ENCODE results near the gene RGPD8. TPM values are rescaled to one million over a fixed set of nuclear protein-coding genes. Genes with fewer than 3 reads are reported as not detected.
"Not testable (repeated sequence)": the region's sequence is repeated elsewhere in the genome, so short reads cannot be mapped to it uniquely, and the experiment has no call there.

The RGPD8 gene
- total RNA-seq, 8 experiments from 2014 or later, result 7.8 to 21.3 (median 16.0) TPM

- not testable (repeated sequence) for H3K4me1 ChIP-seq (replicated peaks in 1 of 2)
- WGBS, 10 experiments, result no CpG with 5 or more reads among the region's 98 CpGs
- Histone ChIP-seq H3K27ac (peak overlapping the region in 1 of 2 donors; percentile 71), H3K4me3 (peak overlapping the region; percentile 18 to 66 (median 44))
- peak in 1 of 8 experiments; percentile 53 for ATAC-seq (replicated peaks in 6 of 8)
- in situ Hi-C loops (cut with MboI; ENCODE audit: low pct_unique_long_range_greater_than_20kb in 2 of 9, low sequenced_read_pairs in 9 of 9, unreplicated experiment in 9 of 9), result loop anchor here in 1 of 9 experiments (25.0 kb wide), 1 partner anchor 171 kb away; the partner anchor contains the start of gene ZC3H8
Measured at GRCh38 chr2:112432735-112433479, 538 bp downstream of the RGPD8 start.

GRCh38 chr2:112432390-112432734, 1.1 kb downstream of the RGPD8 start:
- no CpG with 5 or more reads among the region's 22 CpGs for WGBS, 10 experiments
- peak overlapping the region in 4 of 5 donors; percentile 28 to 66 (median 44) for H3K4me3 ChIP-seq
- not testable (repeated sequence) for H3K27ac ChIP-seq; H3K4me1 ChIP-seq (replicated peaks in 1 of 2); ATAC-seq (replicated peaks in 6 of 8)
- in situ Hi-C loops (cut with MboI; ENCODE audit: low pct_unique_long_range_greater_than_20kb in 2 of 9, low sequenced_read_pairs in 9 of 9, unreplicated experiment in 9 of 9), result loop anchor here in 1 of 9 experiments (25.0 kb wide), 1 partner anchor 170 kb away; the partner anchor contains the start of gene ZC3H8

- H3K4me1 ChIP-seq (replicated peaks in 1 of 2); H3K27ac ChIP-seq: not testable (repeated sequence)
- in situ Hi-C loops (cut with MboI; ENCODE audit: low pct_unique_long_range_greater_than_20kb in 2 of 9, low sequenced_read_pairs in 9 of 9, unreplicated experiment in 9 of 9), result loop anchor here in 1 of 9 experiments (25.0 kb wide), 1 partner anchor 169 kb away; the partner anchor contains the start of gene ZC3H8
- ATAC-seq (replicated peaks in 6 of 8), result peak in 1 of 8 experiments; percentile 9
- 64 to 100% (median 86%) methylated on average over 1 to 16 of the region's 21 CpGs; no CpG with 5 or more reads in 3 of the 10 experiments for WGBS, 10 experiments
- peak overlapping the region in 1 of 5 donors; percentile 61 for H3K4me3 ChIP-seq
Measured at GRCh38 chr2:112431587-112432295, 1.7 kb downstream of the RGPD8 start.

- in situ Hi-C loops (cut with MboI; ENCODE audit: low pct_unique_long_range_greater_than_20kb in 2 of 9, low sequenced_read_pairs in 9 of 9, unreplicated experiment in 9 of 9); H3K4me1 ChIP-seq (replicated peaks in 1 of 2); ATAC-seq (replicated peaks in 6 of 8); H3K27ac ChIP-seq; H3K4me3 ChIP-seq: not testable (repeated sequence)
- WGBS, 10 experiments, result no CpG with 5 or more reads among the region's 3 CpGs
Measured at GRCh38 chr2:112424553-112424952, 8.9 kb downstream of the RGPD8 start.

- in situ Hi-C loops (cut with MboI; ENCODE audit: low pct_unique_long_range_greater_than_20kb in 2 of 9, low sequenced_read_pairs in 9 of 9, unreplicated experiment in 9 of 9), result not testable (repeated sequence)
- WGBS, 10 experiments, result no CpG with 5 or more reads among the region's 3 CpGs
Measured at GRCh38 chr2:112416860-112417259, 16.6 kb downstream of the RGPD8 start.

GRCh38 chr2:112360055-112360454, 73.4 kb downstream of the RGPD8 start:
- ATAC-seq (replicated peaks in 6 of 8); in situ Hi-C loops (cut with MboI; ENCODE audit: low pct_unique_long_range_greater_than_20kb in 2 of 9, low sequenced_read_pairs in 9 of 9, unreplicated experiment in 9 of 9); H3K4me3 ChIP-seq; H3K4me1 ChIP-seq (replicated peaks in 1 of 2); H3K27ac ChIP-seq: not testable (repeated sequence)
- 78 to 100% (median 88%) methylated on average over 2 to 6 of the region's 7 CpGs; no CpG with 5 or more reads in 3 of the 10 experiments for WGBS, 10 experiments

More at GRCh38 chr2:112416860-112417259, 16.6 kb downstream of the RGPD8 start:
- not testable (repeated sequence) for H3K4me1 ChIP-seq (replicated peaks in 1 of 2); H3K4me3 ChIP-seq; H3K27ac ChIP-seq; ATAC-seq (replicated peaks in 6 of 8)

- H3K27ac ChIP-seq; H3K4me3 ChIP-seq; H3K4me1 ChIP-seq (replicated peaks in 1 of 2); in situ Hi-C loops (cut with MboI; ENCODE audit: low pct_unique_long_range_greater_than_20kb in 2 of 9, low sequenced_read_pairs in 9 of 9, unreplicated experiment in 9 of 9): not testable (repeated sequence)
- 0 to 100% (median 40%) methylated on average over 1 to 2 of the region's 2 CpGs; no CpG with 5 or more reads in 6 of the 10 experiments for WGBS, 10 experiments
- ATAC-seq (replicated peaks in 6 of 8), result peak in 3 of 8 experiments; percentile 16 to 73 (median 58)
Measured at GRCh38 chr2:112354335-112354734, 79.1 kb downstream of the RGPD8 start.

- H3K4me1 ChIP-seq (replicated peaks in 1 of 2); H3K4me3 ChIP-seq; ATAC-seq (replicated peaks in 6 of 8); in situ Hi-C loops (cut with MboI; ENCODE audit: low pct_unique_long_range_greater_than_20kb in 2 of 9, low sequenced_read_pairs in 9 of 9, unreplicated experiment in 9 of 9); H3K27ac ChIP-seq: not testable (repeated sequence)
- 87 to 100% (median 92%) methylated on average over 2 to 6 of the region's 25 CpGs; no CpG with 5 or more reads in 5 of the 10 experiments for WGBS, 10 experiments
Measured at GRCh38 chr2:112352809-112353603, 80.4 kb downstream of the RGPD8 start.

- H3K4me1 ChIP-seq (replicated peaks in 1 of 2); H3K4me3 ChIP-seq; in situ Hi-C loops (cut with MboI; ENCODE audit: low pct_unique_long_range_greater_than_20kb in 2 of 9, low sequenced_read_pairs in 9 of 9, unreplicated experiment in 9 of 9); H3K27ac ChIP-seq; ATAC-seq (replicated peaks in 6 of 8): not testable (repeated sequence)
- WGBS, 10 experiments, result 70 to 100% (median 88%) methylated on average over 1 to 2 of the region's 2 CpGs; no CpG with 5 or more reads in 3 of the 10 experiments
Measured at GRCh38 chr2:112352292-112352691, 81.2 kb downstream of the RGPD8 start.

GRCh38 chr2:112345030-112346027, 88.1 kb downstream of the RGPD8 start:
- no peaks in the 10 kb centered on the region for H3K4me1 ChIP-seq (replicated peaks in 1 of 2)
- H3K4me3 ChIP-seq, result no peak overlapping the region
- no peak for ATAC-seq (replicated peaks in 6 of 8)
- WGBS, 10 experiments, result 63 to 93% (median 86%) methylated on average over 2 to 23 of the region's 30 CpGs; no CpG with 5 or more reads in 1 of the 10 experiments
- in situ Hi-C loops (cut with MboI; ENCODE audit: low pct_unique_long_range_greater_than_20kb in 2 of 9, low sequenced_read_pairs in 9 of 9, unreplicated experiment in 9 of 9), result no loop called here
- no peak overlapping the region for H3K27ac ChIP-seq

GRCh38 chr2:112343827-112344585, 89.4 kb downstream of the RGPD8 start:
- no peak overlapping the region for H3K27ac ChIP-seq
- 0 to 80% (median 25%) methylated on average over 1 of the region's 1 CpG; no CpG with 5 or more reads in 4 of the 10 experiments for WGBS, 10 experiments
- H3K4me3 ChIP-seq, result no peak overlapping the region
- in situ Hi-C loops (cut with MboI; ENCODE audit: low pct_unique_long_range_greater_than_20kb in 2 of 9, low sequenced_read_pairs in 9 of 9, unreplicated experiment in 9 of 9), result no loop called here
- peak in 1 of 8 experiments; percentile 20 for ATAC-seq (replicated peaks in 6 of 8)
- H3K4me1 ChIP-seq (replicated peaks in 1 of 2), result no peaks in the 10 kb centered on the region
